WTC11 (cell line): ENCODE data around the gene NIF3L1. TPM values are rescaled to one million over a fixed set of nuclear protein-coding genes. Genes with fewer than 3 reads are reported as not detected.
A peak's percentile ranks its signal among the peaks of the same experiment; 100 is the strongest.

ENCODE experiments used
- ATF1 ChIP-seq: sonication (generic); formaldehyde crosslinking; IDR thresholded peaks from 2 replicates; pipeline ENCODE4 v1.8.1; 2023; ENCODE audit warnings: mild to moderate bottlenecking, moderate library complexity, missing genetic modification reagents
- FOXK1 ChIP-seq: sonication (generic); formaldehyde crosslinking; IDR thresholded peaks from 2 replicates; pipeline ENCODE4 v1.8.0; 2022; ENCODE audit warnings: mild to moderate bottlenecking, moderate library complexity, missing genetic modification reagents
- GABPB1 ChIP-seq: sonication (generic); formaldehyde crosslinking; IDR thresholded peaks from 2 replicates; pipeline ENCODE4 v1.8.1; 2023; ENCODE audit warnings: mild to moderate bottlenecking, missing genetic modification reagents
- GRHL2 ChIP-seq: fragments of 250-450 bp; sonication (Bioruptor Pico); IDR thresholded peaks from 2 replicates; pipeline ENCODE4 v1.8.0; 2022; ENCODE audit warnings: mild to moderate bottlenecking, moderate library complexity; ENCODE audit not compliant: insufficient replicate concordance, severe bottlenecking
- NFATC4 ChIP-seq: fragments of 250-450 bp; sonication (Bioruptor Pico); IDR thresholded peaks from 2 replicates; pipeline ENCODE4 v1.9.0; 2021; ENCODE audit warnings: mild to moderate bottlenecking
- NFE2L1 ChIP-seq: sonication (generic); formaldehyde crosslinking; IDR thresholded peaks from 2 replicates; pipeline ENCODE4 v1.8.1; 2023; ENCODE audit warnings: missing genetic modification reagents
- NFYB ChIP-seq: sonication (generic); formaldehyde crosslinking; conservative IDR thresholded peaks from 2 replicates; pipeline ENCODE4 v1.8.0; 2022; ENCODE audit warnings: low read depth, missing genetic modification reagents
- NR1H2 ChIP-seq: sonication (generic); formaldehyde crosslinking; IDR thresholded peaks from 2 replicates; pipeline ENCODE4 v1.9.0; 2021; ENCODE audit warnings: mild to moderate bottlenecking, moderate library complexity, missing genetic modification reagents
- TEAD1 ChIP-seq: sonication (generic); formaldehyde crosslinking; IDR thresholded peaks from 2 replicates; pipeline ENCODE4 v1.8.0; 2022; ENCODE audit warnings: mild to moderate bottlenecking, missing genetic modification reagents
- TEAD4 ChIP-seq: sonication (generic); formaldehyde crosslinking; IDR thresholded peaks from 2 replicates; pipeline ENCODE4 v1.8.0; 2022; ENCODE audit warnings: mild to moderate bottlenecking, missing genetic modification reagents
- ZNF138 ChIP-seq: sonication (generic); formaldehyde crosslinking; conservative IDR thresholded peaks from 2 replicates; pipeline ENCODE4 v1.8.1; 2022; ENCODE audit warnings: mild to moderate bottlenecking, moderate library complexity, missing genetic modification reagents
- ZNF232 ChIP-seq: sonication (generic); formaldehyde crosslinking; IDR thresholded peaks from 2 replicates; pipeline ENCODE4 v1.8.0; 2022; ENCODE audit warnings: mild to moderate bottlenecking, missing genetic modification reagents
- ZNF396 ChIP-seq: fragments of 250-450 bp; sonication (Bioruptor Pico); IDR thresholded peaks from 2 replicates; pipeline ENCODE4 v1.8.0; 2021; ENCODE audit warnings: mild to moderate bottlenecking, moderate library complexity, borderline replicate concordance
- ZNF423 ChIP-seq: fragments of 250-450 bp; sonication (Bioruptor Pico); IDR thresholded peaks from 2 replicates; pipeline ENCODE4 v2.1.2; 2022; ENCODE audit warnings: mild to moderate bottlenecking, moderate library complexity
- ZNF671 ChIP-seq: fragments of 250-450 bp; sonication (Bioruptor Pico); IDR thresholded peaks from 2 replicates; pipeline ENCODE4 v1.8.0; 2021; ENCODE audit warnings: mild to moderate bottlenecking
- total RNA-seq: library from RNA; stranded (reverse); gene quantifications from 3 replicates; pipeline ENCODE4 v1.2.3, GENCODE V29; 2021
- TF ChIP-seq, protein P1 (sequence below): sonication (generic); formaldehyde crosslinking; IDR thresholded peaks from 2 replicates; pipeline ENCODE4 v1.8.1; 2022; ENCODE audit warnings: mild to moderate bottlenecking, missing genetic modification reagents, moderate library complexity, borderline replicate concordance
- TF ChIP-seq, protein P2 (sequence below): sonication (generic); formaldehyde crosslinking; IDR thresholded peaks from 2 replicates; pipeline ENCODE4 v1.8.0; 2022; ENCODE audit warnings: mild to moderate bottlenecking, missing genetic modification reagents
- TF ChIP-seq, protein P3 (sequence below): fragments of 250-450 bp; sonication (Bioruptor Pico); IDR thresholded peaks from 2 replicates; pipeline ENCODE4 v1.9.0; 2021; ENCODE audit warnings: mild to moderate bottlenecking, borderline replicate concordance
- TF ChIP-seq, protein P4 (sequence below): sonication (generic); formaldehyde crosslinking; IDR thresholded peaks from 2 replicates; pipeline ENCODE4 v1.8.1; 2023; ENCODE audit warnings: mild to moderate bottlenecking, missing genetic modification reagents, borderline replicate concordance
- TF ChIP-seq, protein P5 (sequence below): sonication (generic); formaldehyde crosslinking; IDR thresholded peaks from 2 replicates; pipeline ENCODE4 v1.8.0; 2022; ENCODE audit warnings: missing genetic modification reagents
- TF ChIP-seq, protein P6 (sequence below): sonication (generic); formaldehyde crosslinking; IDR thresholded peaks from 2 replicates; pipeline ENCODE4 v1.8.0; 2023; ENCODE audit warnings: mild to moderate bottlenecking, missing genetic modification reagents

Gene NIF3L1
- total RNA-seq, 1 experiment from 2014 or later, result 49.1 TPM

DNA sequence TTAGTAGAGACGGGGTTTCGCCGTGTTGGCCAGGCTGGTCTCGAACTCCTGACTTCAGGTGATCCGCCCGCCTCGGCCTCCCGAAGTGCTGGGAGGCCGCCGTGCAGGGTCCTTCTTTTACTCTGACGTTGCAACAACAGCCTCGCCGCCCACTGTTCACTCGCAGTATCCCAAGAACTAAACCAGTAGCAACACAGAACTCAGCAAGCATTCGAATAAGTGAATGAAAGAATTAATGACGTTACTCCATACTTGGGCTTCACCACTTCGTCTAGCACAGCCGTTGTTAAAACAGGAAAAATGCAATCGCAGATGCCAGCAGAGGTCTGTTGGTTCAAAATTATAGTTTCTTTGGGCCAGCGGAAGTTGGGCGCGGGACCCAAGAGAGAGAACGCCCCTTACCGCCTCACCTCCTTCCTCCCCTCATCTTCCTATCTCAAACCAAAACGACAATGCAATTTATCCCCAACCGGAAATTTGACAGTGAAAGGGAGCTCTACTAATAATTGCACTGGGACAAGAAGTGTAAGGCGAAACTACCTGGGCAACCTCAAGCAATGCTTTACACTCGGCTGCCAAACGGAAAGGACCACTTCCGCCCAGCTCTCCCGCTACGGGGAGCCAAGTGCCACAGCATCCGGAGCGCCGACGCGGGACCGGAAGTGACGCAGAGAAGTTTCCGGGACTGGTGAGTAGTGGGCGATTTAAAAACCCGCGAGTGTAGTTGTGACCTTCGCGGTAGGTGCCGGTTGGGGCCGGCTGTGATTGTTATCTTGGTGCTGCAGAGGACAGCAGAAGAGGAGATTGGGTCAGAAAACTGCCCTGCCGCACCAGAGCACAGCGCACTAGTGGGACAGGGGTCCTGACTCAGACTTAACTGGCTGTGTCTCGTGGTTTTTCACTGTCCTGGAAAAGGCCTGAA is at the start of gene NIF3L1, which contains the start of gene PPIL3 (continued):
- TF ChIP-seq TEAD1 (no peak), ATF1 (0 out of 2 replicates have a peak, but pooled peaks have one; percentile 54), GRHL2 (CRISPR knock-in tag) (no peak), ZNF232 (CRISPR knock-in tag) (peak; percentile 52; the same call in 1 of the 2 replicates), NFE2L1 (CRISPR knock-in tag) (no peak; the same call in 1 of the 2 replicates), TEAD4 (CRISPR knock-in tag) (no peak), NFYB (CRISPR knock-in tag) (no peak), ZNF671 (CRISPR knock-in tag) (no peak), ZNF138 (CRISPR knock-in tag) (no peak), NFATC4 (no peak), ZNF423 (CRISPR knock-in tag) (no peak), NR1H2 (no peak), GABPB1 (CRISPR knock-in tag) (peak; percentile 91), FOXK1 (peak; percentile 43; the same call in 1 of the 2 replicates), ZNF396 (no peak)
- TF ChIP-seq, protein P1, sequence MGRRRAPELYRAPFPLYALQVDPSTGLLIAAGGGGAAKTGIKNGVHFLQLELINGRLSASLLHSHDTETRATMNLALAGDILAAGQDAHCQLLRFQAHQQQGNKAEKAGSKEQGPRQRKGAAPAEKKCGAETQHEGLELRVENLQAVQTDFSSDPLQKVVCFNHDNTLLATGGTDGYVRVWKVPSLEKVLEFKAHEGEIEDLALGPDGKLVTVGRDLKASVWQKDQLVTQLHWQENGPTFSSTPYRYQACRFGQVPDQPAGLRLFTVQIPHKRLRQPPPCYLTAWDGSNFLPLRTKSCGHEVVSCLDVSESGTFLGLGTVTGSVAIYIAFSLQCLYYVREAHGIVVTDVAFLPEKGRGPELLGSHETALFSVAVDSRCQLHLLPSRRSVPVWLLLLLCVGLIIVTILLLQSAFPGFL (CRISPR knock-in tag), result no peak; the same call in 1 of the 2 replicates
- TF ChIP-seq, protein P2, sequence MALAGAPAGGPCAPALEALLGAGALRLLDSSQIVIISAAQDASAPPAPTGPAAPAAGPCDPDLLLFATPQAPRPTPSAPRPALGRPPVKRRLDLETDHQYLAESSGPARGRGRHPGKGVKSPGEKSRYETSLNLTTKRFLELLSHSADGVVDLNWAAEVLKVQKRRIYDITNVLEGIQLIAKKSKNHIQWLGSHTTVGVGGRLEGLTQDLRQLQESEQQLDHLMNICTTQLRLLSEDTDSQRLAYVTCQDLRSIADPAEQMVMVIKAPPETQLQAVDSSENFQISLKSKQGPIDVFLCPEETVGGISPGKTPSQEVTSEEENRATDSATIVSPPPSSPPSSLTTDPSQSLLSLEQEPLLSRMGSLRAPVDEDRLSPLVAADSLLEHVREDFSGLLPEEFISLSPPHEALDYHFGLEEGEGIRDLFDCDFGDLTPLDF (CRISPR knock-in tag), result no peak
- TF ChIP-seq, protein P3, sequence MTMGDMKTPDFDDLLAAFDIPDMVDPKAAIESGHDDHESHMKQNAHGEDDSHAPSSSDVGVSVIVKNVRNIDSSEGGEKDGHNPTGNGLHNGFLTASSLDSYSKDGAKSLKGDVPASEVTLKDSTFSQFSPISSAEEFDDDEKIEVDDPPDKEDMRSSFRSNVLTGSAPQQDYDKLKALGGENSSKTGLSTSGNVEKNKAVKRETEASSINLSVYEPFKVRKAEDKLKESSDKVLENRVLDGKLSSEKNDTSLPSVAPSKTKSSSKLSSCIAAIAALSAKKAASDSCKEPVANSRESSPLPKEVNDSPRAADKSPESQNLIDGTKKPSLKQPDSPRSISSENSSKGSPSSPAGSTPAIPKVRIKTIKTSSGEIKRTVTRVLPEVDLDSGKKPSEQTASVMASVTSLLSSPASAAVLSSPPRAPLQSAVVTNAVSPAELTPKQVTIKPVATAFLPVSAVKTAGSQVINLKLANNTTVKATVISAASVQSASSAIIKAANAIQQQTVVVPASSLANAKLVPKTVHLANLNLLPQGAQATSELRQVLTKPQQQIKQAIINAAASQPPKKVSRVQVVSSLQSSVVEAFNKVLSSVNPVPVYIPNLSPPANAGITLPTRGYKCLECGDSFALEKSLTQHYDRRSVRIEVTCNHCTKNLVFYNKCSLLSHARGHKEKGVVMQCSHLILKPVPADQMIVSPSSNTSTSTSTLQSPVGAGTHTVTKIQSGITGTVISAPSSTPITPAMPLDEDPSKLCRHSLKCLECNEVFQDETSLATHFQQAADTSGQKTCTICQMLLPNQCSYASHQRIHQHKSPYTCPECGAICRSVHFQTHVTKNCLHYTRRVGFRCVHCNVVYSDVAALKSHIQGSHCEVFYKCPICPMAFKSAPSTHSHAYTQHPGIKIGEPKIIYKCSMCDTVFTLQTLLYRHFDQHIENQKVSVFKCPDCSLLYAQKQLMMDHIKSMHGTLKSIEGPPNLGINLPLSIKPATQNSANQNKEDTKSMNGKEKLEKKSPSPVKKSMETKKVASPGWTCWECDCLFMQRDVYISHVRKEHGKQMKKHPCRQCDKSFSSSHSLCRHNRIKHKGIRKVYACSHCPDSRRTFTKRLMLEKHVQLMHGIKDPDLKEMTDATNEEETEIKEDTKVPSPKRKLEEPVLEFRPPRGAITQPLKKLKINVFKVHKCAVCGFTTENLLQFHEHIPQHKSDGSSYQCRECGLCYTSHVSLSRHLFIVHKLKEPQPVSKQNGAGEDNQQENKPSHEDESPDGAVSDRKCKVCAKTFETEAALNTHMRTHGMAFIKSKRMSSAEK (CRISPR knock-in tag), result no peak
- TF ChIP-seq, protein P4, sequence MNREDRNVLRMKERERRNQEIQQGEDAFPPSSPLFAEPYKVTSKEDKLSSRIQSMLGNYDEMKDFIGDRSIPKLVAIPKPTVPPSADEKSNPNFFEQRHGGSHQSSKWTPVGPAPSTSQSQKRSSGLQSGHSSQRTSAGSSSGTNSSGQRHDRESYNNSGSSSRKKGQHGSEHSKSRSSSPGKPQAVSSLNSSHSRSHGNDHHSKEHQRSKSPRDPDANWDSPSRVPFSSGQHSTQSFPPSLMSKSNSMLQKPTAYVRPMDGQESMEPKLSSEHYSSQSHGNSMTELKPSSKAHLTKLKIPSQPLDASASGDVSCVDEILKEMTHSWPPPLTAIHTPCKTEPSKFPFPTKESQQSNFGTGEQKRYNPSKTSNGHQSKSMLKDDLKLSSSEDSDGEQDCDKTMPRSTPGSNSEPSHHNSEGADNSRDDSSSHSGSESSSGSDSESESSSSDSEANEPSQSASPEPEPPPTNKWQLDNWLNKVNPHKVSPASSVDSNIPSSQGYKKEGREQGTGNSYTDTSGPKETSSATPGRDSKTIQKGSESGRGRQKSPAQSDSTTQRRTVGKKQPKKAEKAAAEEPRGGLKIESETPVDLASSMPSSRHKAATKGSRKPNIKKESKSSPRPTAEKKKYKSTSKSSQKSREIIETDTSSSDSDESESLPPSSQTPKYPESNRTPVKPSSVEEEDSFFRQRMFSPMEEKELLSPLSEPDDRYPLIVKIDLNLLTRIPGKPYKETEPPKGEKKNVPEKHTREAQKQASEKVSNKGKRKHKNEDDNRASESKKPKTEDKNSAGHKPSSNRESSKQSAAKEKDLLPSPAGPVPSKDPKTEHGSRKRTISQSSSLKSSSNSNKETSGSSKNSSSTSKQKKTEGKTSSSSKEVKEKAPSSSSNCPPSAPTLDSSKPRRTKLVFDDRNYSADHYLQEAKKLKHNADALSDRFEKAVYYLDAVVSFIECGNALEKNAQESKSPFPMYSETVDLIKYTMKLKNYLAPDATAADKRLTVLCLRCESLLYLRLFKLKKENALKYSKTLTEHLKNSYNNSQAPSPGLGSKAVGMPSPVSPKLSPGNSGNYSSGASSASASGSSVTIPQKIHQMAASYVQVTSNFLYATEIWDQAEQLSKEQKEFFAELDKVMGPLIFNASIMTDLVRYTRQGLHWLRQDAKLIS, result no peak
- TF ChIP-seq, protein P5, sequence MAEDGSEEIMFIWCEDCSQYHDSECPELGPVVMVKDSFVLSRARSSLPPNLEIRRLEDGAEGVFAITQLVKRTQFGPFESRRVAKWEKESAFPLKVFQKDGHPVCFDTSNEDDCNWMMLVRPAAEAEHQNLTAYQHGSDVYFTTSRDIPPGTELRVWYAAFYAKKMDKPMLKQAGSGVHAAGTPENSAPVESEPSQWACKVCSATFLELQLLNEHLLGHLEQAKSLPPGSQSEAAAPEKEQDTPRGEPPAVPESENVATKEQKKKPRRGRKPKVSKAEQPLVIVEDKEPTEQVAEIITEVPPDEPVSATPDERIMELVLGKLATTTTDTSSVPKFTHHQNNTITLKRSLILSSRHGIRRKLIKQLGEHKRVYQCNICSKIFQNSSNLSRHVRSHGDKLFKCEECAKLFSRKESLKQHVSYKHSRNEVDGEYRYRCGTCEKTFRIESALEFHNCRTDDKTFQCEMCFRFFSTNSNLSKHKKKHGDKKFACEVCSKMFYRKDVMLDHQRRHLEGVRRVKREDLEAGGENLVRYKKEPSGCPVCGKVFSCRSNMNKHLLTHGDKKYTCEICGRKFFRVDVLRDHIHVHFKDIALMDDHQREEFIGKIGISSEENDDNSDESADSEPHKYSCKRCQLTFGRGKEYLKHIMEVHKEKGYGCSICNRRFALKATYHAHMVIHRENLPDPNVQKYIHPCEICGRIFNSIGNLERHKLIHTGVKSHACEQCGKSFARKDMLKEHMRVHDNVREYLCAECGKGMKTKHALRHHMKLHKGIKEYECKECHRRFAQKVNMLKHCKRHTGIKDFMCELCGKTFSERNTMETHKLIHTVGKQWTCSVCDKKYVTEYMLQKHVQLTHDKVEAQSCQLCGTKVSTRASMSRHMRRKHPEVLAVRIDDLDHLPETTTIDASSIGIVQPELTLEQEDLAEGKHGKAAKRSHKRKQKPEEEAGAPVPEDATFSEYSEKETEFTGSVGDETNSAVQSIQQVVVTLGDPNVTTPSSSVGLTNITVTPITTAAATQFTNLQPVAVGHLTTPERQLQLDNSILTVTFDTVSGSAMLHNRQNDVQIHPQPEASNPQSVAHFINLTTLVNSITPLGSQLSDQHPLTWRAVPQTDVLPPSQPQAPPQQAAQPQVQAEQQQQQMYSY, result no peak
- TF ChIP-seq, protein P6, sequence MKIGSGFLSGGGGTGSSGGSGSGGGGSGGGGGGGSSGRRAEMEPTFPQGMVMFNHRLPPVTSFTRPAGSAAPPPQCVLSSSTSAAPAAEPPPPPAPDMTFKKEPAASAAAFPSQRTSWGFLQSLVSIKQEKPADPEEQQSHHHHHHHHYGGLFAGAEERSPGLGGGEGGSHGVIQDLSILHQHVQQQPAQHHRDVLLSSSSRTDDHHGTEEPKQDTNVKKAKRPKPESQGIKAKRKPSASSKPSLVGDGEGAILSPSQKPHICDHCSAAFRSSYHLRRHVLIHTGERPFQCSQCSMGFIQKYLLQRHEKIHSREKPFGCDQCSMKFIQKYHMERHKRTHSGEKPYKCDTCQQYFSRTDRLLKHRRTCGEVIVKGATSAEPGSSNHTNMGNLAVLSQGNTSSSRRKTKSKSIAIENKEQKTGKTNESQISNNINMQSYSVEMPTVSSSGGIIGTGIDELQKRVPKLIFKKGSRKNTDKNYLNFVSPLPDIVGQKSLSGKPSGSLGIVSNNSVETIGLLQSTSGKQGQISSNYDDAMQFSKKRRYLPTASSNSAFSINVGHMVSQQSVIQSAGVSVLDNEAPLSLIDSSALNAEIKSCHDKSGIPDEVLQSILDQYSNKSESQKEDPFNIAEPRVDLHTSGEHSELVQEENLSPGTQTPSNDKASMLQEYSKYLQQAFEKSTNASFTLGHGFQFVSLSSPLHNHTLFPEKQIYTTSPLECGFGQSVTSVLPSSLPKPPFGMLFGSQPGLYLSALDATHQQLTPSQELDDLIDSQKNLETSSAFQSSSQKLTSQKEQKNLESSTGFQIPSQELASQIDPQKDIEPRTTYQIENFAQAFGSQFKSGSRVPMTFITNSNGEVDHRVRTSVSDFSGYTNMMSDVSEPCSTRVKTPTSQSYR (CRISPR knock-in tag), result no peak
